GM19324 (cell line): Measurements from ENCODE around the gene MDFIC.

Source experiments
- ATAC-seq: cut with Tn5 transposase; IDR thresholded peaks from one replicate; pipeline ENCODE4 v1.9.1; 2021; ENCODE audit warnings: mild to moderate bottlenecking, moderate library complexity; ENCODE audit not compliant: unreplicated experiment, low FRiP score

The MDFIC gene

GRCh38 chr7:114986190-114987180 is 64.6 kb downstream of the MDFIC start:
- ATAC-seq = no peak

GRCh38 chr7:114988026-114988425 is 66.1 kb downstream of the MDFIC start:
- no peak for ATAC-seq

- no peak for ATAC-seq
These were observed 67.0 kb downstream of the MDFIC start for GRCh38 chr7:114988755-114989375.

- ATAC-seq = no peak
These were observed 67.6 kb downstream of the MDFIC start for GRCh38 chr7:114989531-114989930.

- no peak for ATAC-seq
These were observed 75.9 kb downstream of the MDFIC start for GRCh38 chr7:114997487-114998404.

GRCh38 chr7:115004121-115004520 is 82.2 kb downstream of the MDFIC start:
- no peak for ATAC-seq

GRCh38 chr7:115005251-115005650 is 83.4 kb downstream of the MDFIC start:
- ATAC-seq = no peak

GRCh38 chr7:115005953-115006352 is 84.1 kb downstream of the MDFIC start:
- no peak for ATAC-seq

GRCh38 chr7:115007751-115008150 is 85.9 kb downstream of the MDFIC start:
- no peak for ATAC-seq

- peak; percentile 42 for ATAC-seq
These were observed 86.7 kb downstream of the MDFIC start for GRCh38 chr7:115008465-115009114.

- ATAC-seq = peak; percentile 71
These were observed 87.2 kb downstream of the MDFIC start for GRCh38 chr7:115009139-115009538.

GRCh38 chr7:115009736-115010440 is 88.0 kb downstream of the MDFIC start:
- ATAC-seq = no peak

- ATAC-seq = no peak
These were observed 88.5 kb downstream of the MDFIC start for GRCh38 chr7:115010441-115010820.

GRCh38 chr7:115013886-115014285 is 92.0 kb downstream of the MDFIC start:
- no peak for ATAC-seq

GRCh38 chr7:115014794-115015193 is 92.9 kb downstream of the MDFIC start:
- no peak for ATAC-seq

GRCh38 chr7:115015619-115016018 is 93.7 kb downstream of the MDFIC start:
- no peak for ATAC-seq

- no peak for ATAC-seq
These were observed 98.2 kb downstream of the MDFIC start for GRCh38 chr7:115019882-115020605.

GRCh38 chr7:115023219-115023618 is 101.3 kb downstream of the MDFIC start:
- no peak for ATAC-seq

GRCh38 chr7:115024276-115024675 is 102.4 kb downstream of the MDFIC start:
- no peak for ATAC-seq
